HG02970 (cell line): ENCODE data around the gene C2orf15.
A peak's percentile ranks its signal among the peaks of the same experiment; 100 is the strongest.
"Not testable (repeated sequence)": the region's sequence is repeated elsewhere in the genome, so short reads cannot be mapped to it uniquely, and the experiment has no call there.

ENCODE experiments used
- ATAC-seq: cut with Tn5 transposase; IDR thresholded peaks from one replicate; pipeline ENCODE4 v1.9.1; 2021; ENCODE audit warnings: mild to moderate bottlenecking, moderate library complexity, moderate number of reproducible peaks; ENCODE audit not compliant: unreplicated experiment, low FRiP score

The C2orf15 gene

GRCh38 chr2:99159594-99159993 is 18.1 kb downstream of the C2orf15 start:
- ATAC-seq, result no peak

GRCh38 chr2:99166218-99166617 is 24.7 kb downstream of the C2orf15 start:
- ATAC-seq, result no peak

- ATAC-seq, result no peak
Measured at GRCh38 chr2:99169534-99169933, 28.0 kb downstream of the C2orf15 start.

- ATAC-seq, result no peak
Measured at GRCh38 chr2:99171377-99172140, 30.1 kb downstream of the C2orf15 start.

- peak; percentile 84 for ATAC-seq
Measured at GRCh38 chr2:99180755-99181623, 39.5 kb downstream of the C2orf15 start, which contains the start of the genes MITD1 and MRPL30. TSS of gene MITD1 (minus strand) at chr2:99181058. CDS start at chr2:99180981, 77 bp downstream. TSS of gene MRPL30 (plus strand) at chr2:99181184. CDS start at chr2:99186204, 5,020 bp downstream.

GRCh38 chr2:99181624-99182000 is 40.1 kb downstream of the C2orf15 start:
- ATAC-seq, result no peak

- no peak for ATAC-seq
Measured at GRCh38 chr2:99183025-99183424, 41.5 kb downstream of the C2orf15 start.

GRCh38 chr2:99184811-99185210 is 43.3 kb downstream of the C2orf15 start:
- no peak for ATAC-seq

GRCh38 chr2:99187011-99187410 is 45.5 kb downstream of the C2orf15 start:
- ATAC-seq, result no peak

- ATAC-seq, result no peak
Measured at GRCh38 chr2:99188357-99188756, 46.9 kb downstream of the C2orf15 start.

GRCh38 chr2:99190548-99190947 is 49.0 kb downstream of the C2orf15 start:
- no peak for ATAC-seq

- not testable (repeated sequence) for ATAC-seq
Measured at GRCh38 chr2:99192364-99192763, 50.9 kb downstream of the C2orf15 start.

GRCh38 chr2:99198103-99198841 is 56.8 kb downstream of the C2orf15 start:
- no peak for ATAC-seq

GRCh38 chr2:99200076-99200800 is 58.7 kb downstream of the C2orf15 start:
- no peak for ATAC-seq
